Glutamatergic neuron (in vitro differentiated cells): ENCODE measurements around the gene FBXL3. TPM values are rescaled to one million over a fixed set of nuclear protein-coding genes. Genes with fewer than 3 reads are reported as not detected.

Experiments
- DNase-seq: peaks from one replicate; pipeline ENCODE4 v3.0.0; 2022
- H3K27ac Mint-ChIP-seq: one replicate; pipeline ENCODE4 v1.8.0; 2020; ENCODE audit warnings: mild to moderate bottlenecking, mixed read lengths, inconsistent platforms; ENCODE audit not compliant: unreplicated experiment
- H3K27me3 Mint-ChIP-seq: one replicate; pipeline ENCODE4 v1.8.0; 2020; ENCODE audit warnings: mild to moderate bottlenecking, moderate library complexity, mixed read lengths, inconsistent platforms; ENCODE audit not compliant: unreplicated experiment
- H3K36me3 Mint-ChIP-seq: one replicate; pipeline ENCODE4 v1.8.0; 2020; ENCODE audit warnings: mild to moderate bottlenecking, mixed read lengths, inconsistent platforms; ENCODE audit not compliant: unreplicated experiment
- H3K4me1 Mint-ChIP-seq: one replicate; pipeline ENCODE4 v1.8.0; 2020; ENCODE audit warnings: mild to moderate bottlenecking, low read depth, mixed read lengths, inconsistent platforms; ENCODE audit not compliant: unreplicated experiment
- H3K4me3 Mint-ChIP-seq: one replicate; pipeline ENCODE4 v1.8.0; 2020; ENCODE audit warnings: mild to moderate bottlenecking, mixed read lengths, inconsistent platforms; ENCODE audit not compliant: unreplicated experiment
- H3K9me3 Mint-ChIP-seq: one replicate; pipeline ENCODE4 v1.8.0; 2020; ENCODE audit warnings: mild to moderate bottlenecking, moderate library complexity, mixed read lengths, inconsistent platforms; ENCODE audit not compliant: unreplicated experiment
- total RNA-seq: library from RNA; stranded (reverse); fragmentation: NEBNext Ultra II Directional; extraction: Animal tissue kit (Norgen Biotek cat#: 25700); gene quantifications from one replicate; pipeline ENCODE4 v1.2.1, GENCODE V29; 2021; ENCODE audit not compliant: unreplicated experiment
- TF ChIP-seq, protein P1 (sequence below): fragments of 200-600 bp; sonication (generic); IDR thresholded peaks from one replicate; pipeline ENCODE4 v1.5.0; 2021; ENCODE audit not compliant: partially characterized antibody, unreplicated experiment

The FBXL3 gene
- total RNA-seq, 1 donor from 2014 or later = 27.1 TPM

DNA sequence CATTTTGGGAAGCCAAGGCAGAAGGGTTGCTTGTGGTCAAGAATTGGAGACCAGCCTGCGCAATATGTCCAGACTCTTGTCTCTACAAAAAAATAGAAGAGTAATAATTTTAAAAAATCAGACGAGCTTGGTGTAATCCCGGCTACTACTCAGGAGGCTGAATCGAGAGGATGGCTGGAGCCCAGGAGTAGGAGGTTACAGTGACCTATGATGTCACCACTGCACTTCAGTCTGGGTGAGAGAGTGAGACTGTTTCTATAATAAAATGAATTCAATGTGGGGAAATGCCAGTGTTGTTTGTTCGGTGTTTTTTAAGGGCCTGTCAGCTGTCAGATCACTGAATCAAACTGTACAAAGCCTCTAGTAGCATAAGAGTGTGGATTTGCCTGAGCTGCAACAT lies 1.2 kb upstream of the FBXL3 start:
- peaks cover 4% of the 10 kb centered on the region for H3K36me3 Mint-ChIP-seq
- TF ChIP-seq, protein P1, sequence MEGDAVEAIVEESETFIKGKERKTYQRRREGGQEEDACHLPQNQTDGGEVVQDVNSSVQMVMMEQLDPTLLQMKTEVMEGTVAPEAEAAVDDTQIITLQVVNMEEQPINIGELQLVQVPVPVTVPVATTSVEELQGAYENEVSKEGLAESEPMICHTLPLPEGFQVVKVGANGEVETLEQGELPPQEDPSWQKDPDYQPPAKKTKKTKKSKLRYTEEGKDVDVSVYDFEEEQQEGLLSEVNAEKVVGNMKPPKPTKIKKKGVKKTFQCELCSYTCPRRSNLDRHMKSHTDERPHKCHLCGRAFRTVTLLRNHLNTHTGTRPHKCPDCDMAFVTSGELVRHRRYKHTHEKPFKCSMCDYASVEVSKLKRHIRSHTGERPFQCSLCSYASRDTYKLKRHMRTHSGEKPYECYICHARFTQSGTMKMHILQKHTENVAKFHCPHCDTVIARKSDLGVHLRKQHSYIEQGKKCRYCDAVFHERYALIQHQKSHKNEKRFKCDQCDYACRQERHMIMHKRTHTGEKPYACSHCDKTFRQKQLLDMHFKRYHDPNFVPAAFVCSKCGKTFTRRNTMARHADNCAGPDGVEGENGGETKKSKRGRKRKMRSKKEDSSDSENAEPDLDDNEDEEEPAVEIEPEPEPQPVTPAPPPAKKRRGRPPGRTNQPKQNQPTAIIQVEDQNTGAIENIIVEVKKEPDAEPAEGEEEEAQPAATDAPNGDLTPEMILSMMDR = no peak
- H3K4me1 Mint-ChIP-seq = peaks cover 23% of the 10 kb centered on the region
- peak overlapping the region; percentile 100 for H3K4me3 Mint-ChIP-seq
- H3K27me3 Mint-ChIP-seq = peaks cover 11% of the 10 kb centered on the region
- H3K27ac Mint-ChIP-seq = peak overlapping the region; percentile 84
- H3K9me3 Mint-ChIP-seq = peaks cover 10% of the 10 kb centered on the region
- DNase-seq = no peak

DNA sequence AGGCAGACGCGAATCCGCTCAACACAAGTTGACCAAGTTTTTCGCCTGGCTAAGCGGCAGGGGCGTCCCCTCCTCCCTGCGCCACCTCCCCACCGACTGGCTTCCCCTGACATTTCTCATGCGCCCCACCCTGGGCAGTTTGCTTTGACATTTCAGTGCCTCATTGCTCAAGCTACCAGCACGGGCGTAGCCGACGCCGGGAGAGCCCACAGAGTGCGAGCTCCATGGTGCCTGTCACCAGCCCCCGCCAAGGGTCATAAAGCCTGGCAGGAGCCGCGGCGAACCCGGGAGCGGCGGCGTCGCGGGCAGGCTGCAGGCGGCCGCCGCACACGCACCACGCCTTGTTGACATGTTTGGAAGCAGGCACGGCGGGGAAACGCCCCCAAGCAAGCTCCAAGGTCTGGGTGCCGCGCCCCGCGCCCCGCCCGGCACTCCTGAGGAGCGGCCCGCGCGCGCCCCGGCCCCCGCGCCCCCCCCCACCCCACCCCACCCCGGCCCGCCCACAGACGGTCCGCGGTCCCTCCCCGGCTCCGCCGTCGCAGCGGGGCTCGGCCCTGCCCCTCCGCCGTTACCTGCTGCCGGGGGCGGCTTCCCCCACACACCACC lies 601 bp downstream of the FBXL3 start:
- H3K4me3 Mint-ChIP-seq = peak overlapping the region; percentile 96
- DNase-seq = peak; percentile 72
- peak overlapping the region; percentile 68 for H3K27ac Mint-ChIP-seq
- peaks cover 4% of the 10 kb centered on the region for H3K36me3 Mint-ChIP-seq
- TF ChIP-seq, protein P1 = no peak
- peaks cover 8% of the 10 kb centered on the region for H3K9me3 Mint-ChIP-seq
- H3K4me1 Mint-ChIP-seq = peaks cover 23% of the 10 kb centered on the region
- H3K27me3 Mint-ChIP-seq = peaks cover 11% of the 10 kb centered on the region

DNA sequence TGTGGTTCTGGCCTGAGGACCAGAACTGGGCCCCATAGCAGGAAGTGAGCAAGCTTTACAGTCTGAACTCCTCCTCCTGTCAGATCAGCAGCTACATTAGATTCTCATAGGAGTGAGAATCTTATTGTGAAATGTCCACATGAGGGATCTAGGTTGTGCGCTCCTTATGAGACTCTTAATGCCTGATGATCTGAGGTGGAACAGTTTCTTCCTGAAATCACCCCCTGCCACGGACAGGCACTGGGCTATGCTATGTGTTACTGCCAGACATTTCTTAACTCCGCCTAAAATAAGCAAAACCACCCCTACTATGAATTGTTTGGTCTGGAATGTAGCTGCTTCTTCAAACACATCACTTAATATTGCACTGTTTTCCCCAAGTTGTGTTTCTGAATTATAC lies 4.6 kb downstream of the FBXL3 start:
- no peak overlapping the region for H3K27ac Mint-ChIP-seq
- DNase-seq = no peak
- peaks cover 2% of the 10 kb centered on the region for H3K9me3 Mint-ChIP-seq
- H3K4me1 Mint-ChIP-seq = peaks cover 17% of the 10 kb centered on the region
- peaks cover 8% of the 10 kb centered on the region for H3K27me3 Mint-ChIP-seq
- no peaks in the 10 kb centered on the region for H3K36me3 Mint-ChIP-seq
- H3K4me3 Mint-ChIP-seq = no peak overlapping the region
- TF ChIP-seq, protein P1 = no peak

DNA sequence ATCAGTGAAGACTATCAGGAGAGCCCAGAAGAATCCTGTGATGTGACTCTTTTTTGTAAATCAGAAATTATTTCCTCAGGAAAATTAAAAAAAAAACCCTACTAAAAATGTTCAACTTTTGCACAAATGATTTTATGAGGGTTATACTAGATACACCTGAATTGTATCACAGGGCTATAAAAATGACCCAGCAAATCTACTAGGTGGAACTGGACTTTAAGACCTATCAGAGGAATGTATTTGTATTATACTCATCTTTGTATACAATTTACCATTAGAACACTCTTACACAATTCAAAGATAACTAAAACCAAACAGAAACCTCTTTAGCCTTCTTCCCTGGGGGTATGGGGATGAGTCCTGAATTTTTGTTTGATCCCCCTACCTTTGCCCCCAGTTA lies 7.2 kb downstream of the FBXL3 start:
- Mint-ChIP-seq H3K27ac (no peak overlapping the region), H3K4me1 (peaks cover 10% of the 10 kb centered on the region), H3K4me3 (no peak overlapping the region), H3K27me3 (peaks cover 2% of the 10 kb centered on the region), H3K9me3 (no peaks in the 10 kb centered on the region), H3K36me3 (no peaks in the 10 kb centered on the region)
- DNase-seq = no peak
- TF ChIP-seq, protein P1 = no peak

DNA sequence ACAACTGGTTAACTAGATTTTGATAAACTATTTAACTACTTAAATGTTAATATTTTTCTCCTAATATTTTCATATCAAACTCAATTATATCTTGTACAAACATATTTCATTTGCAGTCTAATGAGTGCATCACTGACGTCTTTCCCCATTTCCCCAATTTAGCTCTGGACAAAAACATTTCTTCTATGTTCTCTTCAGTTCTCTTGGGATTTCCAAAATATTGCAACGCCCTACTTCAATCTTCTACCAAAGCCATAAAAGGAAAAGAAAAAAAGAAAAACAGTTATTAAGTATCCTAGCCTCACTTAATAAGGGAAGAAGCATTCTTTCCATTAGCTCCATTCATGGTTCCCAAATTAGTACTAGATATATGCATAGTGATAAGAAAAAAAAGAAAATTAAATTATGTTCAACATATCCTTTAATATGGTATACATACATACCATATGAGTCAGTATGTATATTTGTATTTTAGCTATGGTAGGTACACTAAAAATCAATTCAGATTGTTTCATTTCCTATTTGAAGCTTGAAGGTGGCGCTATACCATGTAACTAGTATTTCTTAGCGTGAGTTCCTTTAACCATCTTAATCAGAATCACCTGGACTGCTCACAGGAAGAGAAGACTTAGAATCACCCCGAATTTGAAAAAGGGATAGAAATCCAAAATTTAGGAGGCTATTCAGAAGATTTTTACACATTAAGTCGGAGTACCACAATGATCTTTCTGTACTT lies 9.9 kb downstream of the FBXL3 start:
- Mint-ChIP-seq H3K27me3 (peaks cover 2% of the 10 kb centered on the region), H3K36me3 (no peaks in the 10 kb centered on the region), H3K4me1 (peaks cover 3% of the 10 kb centered on the region), H3K9me3 (no peaks in the 10 kb centered on the region), H3K4me3 (no peak overlapping the region), H3K27ac (no peak overlapping the region)
- no peak for DNase-seq
- TF ChIP-seq, protein P1 = no peak
